CD1c-positive myeloid dendritic cell (primary cell): ENCODE data around the gene AFF2.

ENCODE experiments used
- DNase-seq: peaks from one replicate; pipeline ENCODE4 v3.0.0-alpha.2; 2016; ENCODE audit errors: extremely low spot score

Gene AFF2

DNA sequence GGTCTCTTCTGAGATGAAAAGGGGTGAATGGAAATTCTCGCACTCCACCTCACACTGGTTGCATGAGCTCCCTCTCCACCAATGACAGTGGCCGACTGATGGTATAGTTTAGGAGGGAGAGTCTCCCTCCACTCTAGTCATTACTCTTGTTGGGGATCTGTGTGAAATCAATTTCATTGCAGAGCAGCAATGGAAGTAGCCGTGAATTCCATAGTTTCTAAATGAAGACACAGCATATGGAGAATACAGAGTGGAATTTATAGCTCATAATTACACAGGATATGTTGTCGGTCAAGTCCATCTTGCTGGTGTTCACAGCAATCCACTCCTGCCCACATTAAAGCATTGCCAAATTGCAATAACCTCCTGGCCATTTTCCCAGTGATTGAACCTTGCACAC lies 426.0 kb downstream of the AFF2 start:
- DNase-seq = no peak

DNA sequence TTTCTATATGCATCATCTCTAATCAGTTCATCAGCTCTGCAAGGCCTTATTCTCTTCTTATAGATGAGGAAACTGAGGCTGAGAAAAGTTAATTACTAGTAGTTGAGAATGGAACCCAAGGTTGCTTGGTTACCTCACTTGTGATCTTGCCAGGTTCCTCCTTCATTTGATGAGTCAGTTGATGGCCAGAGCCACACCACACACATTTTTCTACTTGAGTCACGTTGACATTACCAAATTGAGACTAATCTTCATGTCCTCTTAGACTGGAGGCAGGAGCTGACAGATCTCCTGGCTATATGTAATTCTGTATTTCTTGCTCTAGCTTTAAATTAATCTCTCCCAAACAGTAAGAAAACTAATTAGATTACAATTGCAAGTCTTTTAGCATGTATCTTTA lies 428.4 kb downstream of the AFF2 start:
- DNase-seq = peak; percentile 1

DNA sequence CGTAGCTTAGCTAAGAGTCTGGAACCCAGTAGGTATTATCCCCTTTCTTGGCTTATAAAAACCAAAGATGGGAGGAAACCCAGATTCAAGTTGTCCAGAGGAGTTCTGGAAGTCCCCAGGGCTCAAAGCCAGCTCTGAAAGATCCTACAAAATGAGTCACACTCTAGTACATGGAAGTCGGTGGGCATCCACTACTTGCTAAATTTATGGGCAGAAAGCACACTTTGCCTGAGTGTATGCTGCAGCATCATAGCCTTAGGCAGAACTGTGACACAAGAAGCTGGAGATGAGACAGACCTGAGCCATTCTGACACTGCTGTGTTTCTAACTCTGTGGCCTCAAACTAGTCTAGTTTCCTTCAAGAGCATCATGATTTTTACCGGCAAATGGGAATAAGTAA lies 429.3 kb downstream of the AFF2 start:
- DNase-seq = no peak

DNA sequence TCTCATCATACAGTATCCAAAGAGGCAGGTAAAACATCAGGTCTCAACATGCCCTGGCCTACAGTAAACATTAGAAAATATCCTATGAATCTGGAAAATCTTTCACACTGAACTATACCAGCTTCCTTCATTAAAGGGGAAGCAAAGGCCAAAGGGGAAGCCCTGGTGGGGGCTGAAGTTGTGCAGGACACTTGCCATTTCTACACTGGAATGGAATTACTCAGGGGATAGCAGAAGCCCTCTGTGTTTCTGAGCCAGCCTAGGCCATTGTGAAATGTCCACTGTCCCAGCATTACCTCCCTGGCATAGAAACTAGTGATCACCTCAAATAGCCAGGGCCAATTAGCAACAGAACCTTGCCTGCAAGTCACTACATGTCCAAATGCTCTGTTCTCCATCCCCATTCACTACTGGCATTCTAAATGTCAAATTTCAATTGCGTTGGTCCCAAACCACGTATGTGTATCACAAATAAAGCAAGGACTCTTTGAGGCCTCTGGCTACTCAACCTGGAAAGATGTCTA lies 429.9 kb downstream of the AFF2 start:
- peak; percentile 22 for DNase-seq

DNA sequence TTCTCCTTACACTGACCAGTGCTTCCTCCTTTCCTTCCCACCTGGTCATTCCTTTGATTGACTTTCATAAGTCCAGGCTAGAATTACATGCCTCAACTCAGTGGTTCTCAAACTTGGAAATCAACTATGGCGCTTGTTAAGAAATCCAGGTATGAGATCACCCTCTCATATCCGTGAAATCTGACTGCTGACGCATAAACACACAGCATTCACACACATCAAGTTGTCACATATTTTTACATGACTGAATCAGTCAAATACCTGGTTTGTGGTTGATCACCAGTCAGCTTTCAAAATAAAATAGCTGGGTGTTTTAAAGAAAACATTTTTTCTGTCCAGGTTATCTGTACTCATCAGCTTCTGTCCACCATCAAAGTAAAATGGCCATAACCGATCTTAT lies 433.5 kb downstream of the AFF2 start:
- no peak for DNase-seq

DNA sequence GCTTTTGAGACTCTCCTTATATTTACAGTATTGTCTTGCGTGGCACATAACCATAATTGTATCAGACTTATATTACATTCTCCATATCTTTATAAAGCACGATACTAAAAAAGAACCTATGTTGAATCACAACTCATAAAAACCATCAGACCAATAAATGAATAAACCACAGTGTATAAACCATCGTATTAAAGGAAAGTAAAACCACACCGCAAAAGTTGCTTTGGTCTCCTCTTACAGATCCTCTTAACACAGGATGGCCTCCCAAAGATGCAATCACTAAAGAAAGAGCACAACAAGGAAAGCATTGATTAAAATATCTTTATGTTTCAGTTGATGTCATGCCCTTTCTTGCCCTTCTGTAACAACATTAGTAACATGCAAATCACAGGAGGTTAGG lies 437.9 kb downstream of the AFF2 start:
- DNase-seq = no peak

DNA sequence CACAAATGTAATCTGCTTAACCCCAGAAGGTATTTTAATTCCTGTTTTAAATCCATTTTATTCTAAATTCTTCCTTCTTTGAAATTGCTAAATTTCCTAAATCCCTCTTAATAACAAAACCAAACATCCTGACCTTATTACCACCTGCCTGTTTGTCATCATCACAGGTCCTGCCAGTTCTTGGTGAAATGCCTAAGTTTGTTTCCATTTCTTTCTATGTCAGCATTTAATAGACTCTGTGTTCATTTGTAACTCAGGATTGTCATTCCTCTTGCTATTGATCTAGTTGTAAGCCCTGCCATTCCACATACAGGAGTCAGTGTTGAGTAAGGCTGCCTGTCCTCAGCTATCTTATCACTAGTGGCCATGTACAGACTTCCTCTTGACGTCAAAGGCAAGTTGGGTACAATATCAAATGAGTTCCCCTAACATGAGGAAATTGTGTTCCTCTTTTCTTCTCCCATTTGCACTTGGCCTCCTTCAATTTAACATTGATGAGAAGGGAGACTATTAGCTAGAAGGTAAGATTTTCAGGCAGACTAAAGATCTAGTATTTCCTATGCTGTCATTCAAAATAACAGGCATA lies 440.1 kb downstream of the AFF2 start:
- DNase-seq = no peak

DNA sequence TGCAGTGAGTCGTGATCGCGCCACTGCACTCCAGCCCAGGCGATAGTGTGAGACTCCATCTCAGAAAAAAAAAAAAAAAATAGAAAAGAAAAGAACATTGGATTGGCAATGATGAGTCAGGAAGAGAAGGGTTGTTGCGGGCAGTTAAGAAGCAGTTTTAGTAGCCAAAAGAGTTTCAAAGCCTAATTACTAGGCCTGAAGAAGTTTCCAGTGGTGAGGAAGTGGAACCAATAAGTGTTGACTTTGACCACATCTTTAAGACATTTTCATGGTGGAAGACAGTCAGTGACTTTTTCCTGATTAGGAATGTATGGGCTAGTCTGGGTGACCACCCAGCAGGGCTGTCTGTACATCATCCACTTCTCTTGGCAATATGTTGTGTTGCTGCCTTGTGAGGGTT lies 442.3 kb downstream of the AFF2 start:
- DNase-seq = no peak

DNA sequence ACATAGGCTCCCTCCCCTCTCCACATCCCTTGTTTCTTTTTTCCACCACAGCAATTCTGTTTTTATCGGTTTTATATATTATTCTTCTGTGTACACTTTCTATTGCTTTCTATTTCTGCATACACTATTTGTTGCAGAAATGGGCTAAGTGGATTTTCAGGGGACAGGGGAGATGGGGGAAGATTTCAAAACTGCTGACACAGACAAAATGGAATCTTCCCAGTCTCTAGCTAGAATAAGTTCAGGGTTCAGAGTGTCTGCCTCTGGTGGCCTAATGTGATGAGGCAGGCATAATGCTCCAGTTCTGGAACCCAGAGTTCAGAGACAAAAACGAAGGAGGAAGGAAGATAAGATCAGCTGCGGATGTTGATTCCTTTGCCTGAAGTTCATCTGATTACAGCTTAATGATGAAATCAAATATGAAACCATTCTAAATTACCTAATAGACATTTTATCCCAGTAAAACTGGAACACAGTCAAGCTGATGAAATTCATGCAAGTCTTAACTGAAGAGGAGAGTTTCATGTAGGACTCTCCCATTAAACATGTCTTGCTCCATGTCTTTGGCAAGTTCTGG lies 447.1 kb downstream of the AFF2 start:
- DNase-seq = no peak

DNA sequence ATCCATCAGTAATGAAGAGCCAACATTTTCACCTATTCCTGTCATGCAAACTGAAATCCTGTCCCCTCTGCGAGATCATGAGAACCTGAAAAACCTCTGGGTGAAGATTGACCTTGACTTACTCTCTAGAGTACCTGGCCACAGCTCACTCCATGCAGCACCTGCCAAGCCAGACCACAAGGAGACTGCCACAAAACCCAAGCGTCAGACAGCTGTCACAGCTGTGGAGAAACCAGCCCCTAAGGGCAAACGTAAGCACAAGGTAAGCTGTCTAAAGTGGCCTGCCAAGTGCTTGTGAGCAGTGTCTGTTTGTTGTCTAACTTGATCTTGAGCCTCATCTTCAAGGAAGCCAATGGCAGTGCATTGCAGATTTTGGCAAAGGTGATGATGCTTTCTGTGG lies 455.9 kb downstream of the AFF2 start:
- no peak for DNase-seq

DNA sequence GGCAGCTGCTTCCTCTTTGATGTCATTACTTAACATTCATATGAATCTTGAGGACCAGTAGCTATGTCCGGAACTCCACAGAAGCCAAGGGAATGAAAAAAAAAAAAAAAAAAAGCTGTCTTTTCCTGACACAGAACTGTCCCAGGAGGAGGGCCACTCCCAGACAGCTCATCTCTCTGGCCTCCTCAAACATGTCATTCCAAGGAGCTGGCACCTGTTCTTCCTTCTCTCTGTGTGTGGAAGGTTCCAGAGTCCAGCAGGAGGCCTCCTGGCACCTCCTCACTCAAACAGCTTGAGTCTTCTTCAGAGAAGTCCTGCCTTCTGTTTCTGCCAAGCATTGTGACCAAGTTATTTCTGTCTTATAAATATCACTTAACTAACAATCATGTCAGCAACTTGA lies 458.5 kb downstream of the AFF2 start:
- no peak for DNase-seq

DNA sequence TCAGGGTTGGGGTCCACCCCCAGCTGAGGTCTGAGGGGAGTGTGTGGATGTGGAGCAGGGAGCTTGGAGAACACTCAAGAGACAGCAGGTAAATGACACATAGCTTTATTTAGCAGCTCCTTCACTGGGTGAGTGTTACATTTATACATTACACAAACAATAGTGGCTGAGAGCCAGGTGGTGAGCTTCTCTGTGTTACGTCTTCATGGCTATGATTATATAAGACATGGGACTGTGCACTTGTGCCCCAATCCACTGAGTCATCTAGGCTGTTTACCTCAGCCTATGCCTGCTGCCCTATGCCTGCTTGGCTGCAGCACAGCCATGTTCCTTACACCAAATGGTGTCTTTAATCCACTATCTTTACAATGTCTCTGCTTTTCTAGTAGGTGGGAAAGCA lies 459.6 kb downstream of the AFF2 start:
- no peak for DNase-seq

DNA sequence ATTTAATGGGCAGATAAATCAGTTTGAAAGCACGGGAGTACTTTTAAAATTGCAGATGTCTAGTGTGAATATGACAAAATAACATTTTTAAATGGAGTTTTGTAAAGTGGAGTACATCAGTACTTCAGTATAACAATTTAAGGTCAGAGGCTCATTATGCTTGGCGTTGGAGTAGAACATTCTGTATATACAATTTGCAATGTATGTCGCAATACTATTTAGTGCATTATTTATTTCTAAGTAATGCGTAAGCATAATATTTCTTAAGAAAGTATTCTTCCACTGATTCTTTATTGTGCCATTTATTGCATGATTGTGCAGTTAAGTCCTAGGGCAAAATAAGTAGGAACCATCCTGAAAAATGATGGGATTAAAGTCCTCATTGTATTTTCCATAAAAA lies 461.6 kb downstream of the AFF2 start:
- DNase-seq = no peak

DNA sequence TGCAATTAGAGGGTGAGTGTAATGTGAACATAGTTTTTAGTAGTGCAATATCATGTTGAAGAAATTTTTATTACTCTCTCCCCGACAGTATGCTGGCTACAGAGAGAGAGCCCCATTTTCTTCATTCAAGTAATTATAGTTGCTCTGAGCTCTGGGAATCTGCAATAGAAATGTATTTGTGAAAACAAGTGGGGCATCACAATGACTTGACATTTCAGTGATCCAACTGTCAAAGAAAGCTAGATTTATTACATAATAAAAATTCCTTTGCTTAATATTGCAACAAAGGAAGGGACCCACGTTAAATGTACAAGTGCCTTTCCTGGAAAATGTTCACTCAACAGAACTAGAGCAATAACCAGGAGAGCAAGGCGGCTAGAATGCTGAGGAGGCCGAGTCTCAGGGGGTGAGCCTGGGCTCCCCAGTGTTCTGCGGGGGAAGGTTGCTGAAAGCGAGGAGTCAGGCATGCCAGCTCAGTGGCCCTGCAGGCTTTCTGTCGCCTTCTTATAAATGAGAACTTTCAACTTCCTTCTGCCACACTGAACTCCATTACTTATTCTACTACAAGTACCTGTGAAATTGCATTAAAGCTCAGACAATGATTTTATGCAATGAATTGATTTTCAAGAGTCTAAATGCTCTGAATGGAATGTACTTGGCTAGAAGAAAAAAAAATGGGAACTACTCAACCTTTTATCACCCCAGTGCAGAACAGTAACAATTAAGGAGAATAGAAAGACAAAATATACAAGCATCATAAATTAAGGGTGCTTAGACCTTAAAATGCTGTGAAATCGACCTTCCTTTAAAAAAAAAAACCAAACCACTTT lies 476.4 kb downstream of the AFF2 start:
- DNase-seq = no peak

DNA sequence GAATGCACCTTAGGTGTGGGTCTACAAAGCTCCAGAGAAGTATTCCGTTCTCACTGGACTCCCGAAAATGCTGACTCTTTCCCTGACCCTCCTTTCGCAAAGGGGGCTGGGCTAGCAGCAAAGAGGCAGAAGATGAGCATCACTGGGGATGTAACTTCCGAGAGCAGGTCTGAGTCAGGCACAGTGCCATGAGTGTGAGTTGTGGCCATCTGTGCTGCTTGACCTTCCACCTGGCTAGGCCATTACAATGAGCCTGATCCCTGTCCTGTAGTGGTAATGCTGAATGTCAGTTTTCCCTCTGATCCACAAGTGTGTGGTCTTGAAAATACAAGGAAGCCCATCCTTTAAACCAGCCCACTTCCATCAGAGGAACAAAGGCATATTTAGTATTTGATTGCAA lies 479.4 kb downstream of the AFF2 start:
- no peak for DNase-seq

DNA sequence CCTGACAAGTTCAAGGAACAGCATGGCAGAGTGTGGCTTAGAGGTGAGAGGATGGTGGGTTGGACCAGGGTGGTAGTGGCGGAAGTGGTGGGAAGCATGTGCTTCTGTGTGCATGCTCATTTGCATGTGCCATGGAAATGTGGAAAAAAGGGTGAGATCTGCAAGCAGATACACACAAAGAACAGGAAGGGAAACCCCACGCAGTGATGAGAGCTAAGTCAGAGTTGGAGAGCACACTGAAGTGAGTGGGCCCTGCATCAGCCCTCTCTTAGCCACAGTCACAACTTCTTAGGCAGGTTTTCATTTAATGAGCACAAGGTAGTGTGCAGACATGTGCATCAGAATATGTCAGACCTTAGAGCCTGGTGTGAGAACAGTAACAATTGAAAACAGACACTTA lies 483.8 kb downstream of the AFF2 start:
- no peak for DNase-seq

DNA sequence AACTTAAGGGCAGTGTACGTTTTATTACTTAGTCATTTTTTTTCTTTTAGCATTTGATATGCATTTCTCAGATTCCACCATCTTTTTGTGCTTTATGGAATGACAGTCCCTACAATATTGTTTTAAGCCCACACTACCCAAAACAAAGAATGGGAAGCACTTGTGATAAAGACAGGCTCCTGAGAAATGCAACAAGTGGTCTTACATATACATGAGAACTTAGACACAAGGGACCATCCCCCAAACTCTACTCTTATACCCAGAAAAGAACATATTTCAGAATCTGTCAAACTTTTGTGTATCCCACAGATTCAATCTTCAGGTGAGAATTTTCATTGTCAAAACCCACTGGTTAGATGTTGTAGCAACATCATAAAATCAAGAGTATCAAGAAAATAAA lies 491.1 kb downstream of the AFF2 start:
- DNase-seq = no peak

DNA sequence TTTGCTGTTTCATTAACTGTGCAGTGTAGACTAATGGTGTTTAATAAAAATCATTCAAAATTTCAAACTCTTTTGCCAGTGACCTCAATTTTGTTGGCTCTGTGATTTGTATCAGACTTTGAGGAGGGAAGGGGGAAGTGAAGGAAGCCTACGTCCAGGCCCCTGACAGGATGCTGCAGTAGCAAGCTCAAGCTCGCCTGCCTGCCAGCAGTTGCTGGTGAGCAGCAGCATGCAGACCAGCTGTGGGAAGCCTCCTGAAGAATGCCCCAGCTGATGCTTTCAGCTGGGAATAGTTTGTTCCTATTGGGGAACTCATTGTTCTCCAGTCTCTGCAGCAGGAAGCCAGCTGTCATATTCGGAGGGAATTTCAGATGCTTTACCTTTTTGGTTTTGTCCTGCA lies 495.2 kb downstream of the AFF2 start:
- DNase-seq = no peak

DNA sequence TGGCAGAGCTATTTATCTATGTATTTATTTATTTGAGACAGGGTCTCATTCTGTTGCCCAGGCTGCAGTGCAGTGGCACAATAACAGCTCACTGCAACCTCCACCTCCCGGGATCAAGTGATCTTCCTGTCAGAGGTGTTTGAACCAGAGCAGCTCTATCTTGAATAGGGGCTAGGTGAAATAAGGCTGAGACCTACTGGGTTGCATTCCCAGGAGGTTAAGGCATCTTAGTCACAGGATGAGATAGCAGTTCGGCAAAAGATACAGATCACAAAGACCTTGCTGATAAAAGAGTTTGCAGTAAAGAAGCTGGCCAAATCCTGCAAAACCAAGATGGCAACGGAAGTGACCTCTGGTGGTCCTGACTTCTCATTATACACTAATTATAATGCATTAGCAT lies 501.9 kb downstream of the AFF2 start:
- no peak for DNase-seq

DNA sequence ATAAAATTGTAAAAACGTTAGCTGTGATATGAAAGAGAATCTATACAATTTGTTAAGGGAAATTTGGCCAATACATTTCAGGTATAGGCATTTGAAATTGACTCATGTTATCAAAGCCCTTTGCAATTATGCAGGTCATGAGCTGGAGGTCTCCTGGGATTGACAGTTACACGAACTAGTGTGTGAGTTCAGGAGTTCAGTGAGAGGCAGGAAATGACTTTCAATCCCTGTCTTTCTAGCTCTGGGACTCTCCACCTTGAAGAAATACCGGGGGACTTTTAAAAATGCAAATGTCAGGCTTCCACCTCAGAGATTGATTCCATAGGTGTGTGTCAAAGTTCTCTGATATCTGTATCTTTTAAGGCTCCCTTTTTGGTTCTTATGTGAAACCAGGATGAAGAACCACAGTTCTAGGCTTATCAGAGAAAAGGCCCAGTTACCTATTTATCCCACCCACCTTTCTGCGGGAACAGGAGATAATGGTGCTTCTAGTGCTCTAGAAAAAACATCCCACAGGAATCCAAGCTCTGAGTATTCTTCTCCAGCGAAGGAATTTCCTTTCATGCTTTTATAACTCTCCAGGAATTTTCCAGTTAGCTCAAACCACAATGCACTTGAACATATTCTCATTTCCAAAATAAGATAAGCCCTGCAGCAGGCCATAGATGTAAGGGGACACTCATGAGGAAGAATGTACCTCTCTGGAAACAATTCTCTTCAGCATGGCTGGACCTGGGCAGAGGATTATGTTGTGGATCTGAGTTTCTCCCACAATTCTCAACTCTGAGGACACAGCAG lies 503.6 kb downstream of the AFF2 start:
- no peak for DNase-seq

DNA sequence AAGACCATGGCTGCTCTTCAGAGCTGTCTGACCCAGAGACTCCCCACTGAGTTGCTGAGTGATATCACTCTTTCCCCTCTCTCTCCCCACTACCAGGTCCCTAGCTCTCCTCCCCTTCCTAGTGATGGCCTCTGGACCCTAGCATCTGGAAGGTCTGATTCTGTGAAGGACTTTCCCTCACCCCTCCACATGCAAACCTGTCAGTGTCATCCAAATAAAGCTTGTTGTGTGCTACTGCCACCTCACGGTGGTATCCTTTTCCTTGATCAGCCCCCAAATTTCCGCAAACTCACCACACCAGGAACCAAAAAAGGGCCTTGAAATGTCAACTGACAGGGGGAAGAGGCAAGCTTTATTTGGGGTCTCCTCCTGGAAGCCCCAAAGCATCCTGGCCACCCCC lies 504.5 kb downstream of the AFF2 start:
- no peak for DNase-seq

DNA sequence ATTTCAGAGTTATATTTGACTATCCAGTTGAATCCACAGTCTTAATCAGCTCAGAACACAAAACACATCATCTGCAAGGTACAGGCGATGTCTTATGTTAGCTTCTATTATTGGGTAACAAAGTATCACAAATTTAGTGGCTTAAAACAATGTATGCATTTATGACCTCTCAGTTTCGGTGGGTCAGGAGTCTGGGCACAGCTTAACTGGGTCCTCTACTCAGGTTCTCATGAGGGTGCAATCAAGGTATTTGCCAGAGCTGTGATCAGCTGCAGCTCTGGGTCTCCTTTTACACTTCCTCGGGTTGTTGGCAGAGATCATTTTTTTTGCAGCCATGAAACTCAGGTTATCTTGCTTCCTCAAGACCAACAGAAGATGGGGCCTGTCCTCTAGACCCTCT lies 505.8 kb downstream of the AFF2 start:
- DNase-seq = no peak
